Measurements from ENCODE around the gene RGS19.

- no peak for TF ChIP-seq POLR2A (IDR thresholded peaks at IDR 0.05)
- TF ChIP-seq, protein P1, sequence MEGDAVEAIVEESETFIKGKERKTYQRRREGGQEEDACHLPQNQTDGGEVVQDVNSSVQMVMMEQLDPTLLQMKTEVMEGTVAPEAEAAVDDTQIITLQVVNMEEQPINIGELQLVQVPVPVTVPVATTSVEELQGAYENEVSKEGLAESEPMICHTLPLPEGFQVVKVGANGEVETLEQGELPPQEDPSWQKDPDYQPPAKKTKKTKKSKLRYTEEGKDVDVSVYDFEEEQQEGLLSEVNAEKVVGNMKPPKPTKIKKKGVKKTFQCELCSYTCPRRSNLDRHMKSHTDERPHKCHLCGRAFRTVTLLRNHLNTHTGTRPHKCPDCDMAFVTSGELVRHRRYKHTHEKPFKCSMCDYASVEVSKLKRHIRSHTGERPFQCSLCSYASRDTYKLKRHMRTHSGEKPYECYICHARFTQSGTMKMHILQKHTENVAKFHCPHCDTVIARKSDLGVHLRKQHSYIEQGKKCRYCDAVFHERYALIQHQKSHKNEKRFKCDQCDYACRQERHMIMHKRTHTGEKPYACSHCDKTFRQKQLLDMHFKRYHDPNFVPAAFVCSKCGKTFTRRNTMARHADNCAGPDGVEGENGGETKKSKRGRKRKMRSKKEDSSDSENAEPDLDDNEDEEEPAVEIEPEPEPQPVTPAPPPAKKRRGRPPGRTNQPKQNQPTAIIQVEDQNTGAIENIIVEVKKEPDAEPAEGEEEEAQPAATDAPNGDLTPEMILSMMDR (IDR thresholded peaks at IDR 0.05): no peak
These were observed 2.2 kb downstream of the RGS19 start for GRCh38 chr20:64077094-64077493.
